SIG-M5 treated with dmso at 0.1 percent for 504 hours (cell line): ENCODE data around the gene ZFP64.
"Not testable (repeated sequence)": the region's sequence is repeated elsewhere in the genome, so short reads cannot be mapped to it uniquely, and the experiment has no call there.

Experiments used
- DNase-seq: peaks from one replicate; lab custom pipeline; 2025; ENCODE audit not compliant: unreplicated experiment; lab: John Stamatoyannopoulos, UW

The ZFP64 gene

GRCh38 chr20:52204136-52204535, 12.6 kb upstream of the ZFP64 start:
- no peak for DNase-seq

GRCh38 chr20:52201395-52201794, 9.8 kb upstream of the ZFP64 start:
- DNase-seq = no peak

GRCh38 chr20:52200870-52201269, 9.3 kb upstream of the ZFP64 start:
- DNase-seq = no peak

- DNase-seq = no peak
Measured at GRCh38 chr20:52196845-52197244, 5.3 kb upstream of the ZFP64 start.

GRCh38 chr20:52193886-52194545, 2.4 kb upstream of the ZFP64 start:
- no peak for DNase-seq

- DNase-seq = no peak
Measured at GRCh38 chr20:52193133-52193532, 1.6 kb upstream of the ZFP64 start.

- not testable (repeated sequence) for DNase-seq
Measured at GRCh38 chr20:52192719-52193007, 1.1 kb upstream of the ZFP64 start.

- DNase-seq = peak; percentile 51
Measured at GRCh38 chr20:52191916-52192718, 538 bp upstream of the ZFP64 start.

GRCh38 chr20:52190437-52191131, 995 bp downstream of the ZFP64 start:
- DNase-seq = peak; percentile 40

- no peak for DNase-seq
Measured at GRCh38 chr20:52181766-52182165, 9.8 kb downstream of the ZFP64 start.

GRCh38 chr20:52180180-52180840, 11.3 kb downstream of the ZFP64 start:
- DNase-seq = no peak

- DNase-seq = no peak
Measured at GRCh38 chr20:52179331-52180179, 12.0 kb downstream of the ZFP64 start.

- no peak for DNase-seq
Measured at GRCh38 chr20:52178691-52179090, 12.9 kb downstream of the ZFP64 start.

- DNase-seq = no peak
Measured at GRCh38 chr20:52175840-52176239, 15.7 kb downstream of the ZFP64 start.

GRCh38 chr20:52172392-52173047, 19.1 kb downstream of the ZFP64 start:
- DNase-seq = no peak

- DNase-seq = no peak
Measured at GRCh38 chr20:52171025-52171424, 20.6 kb downstream of the ZFP64 start.

- DNase-seq = no peak
Measured at GRCh38 chr20:52168116-52168515, 23.5 kb downstream of the ZFP64 start.

GRCh38 chr20:52167232-52167840, 24.2 kb downstream of the ZFP64 start:
- DNase-seq = no peak

- no peak for DNase-seq
Measured at GRCh38 chr20:52166150-52166549, 25.4 kb downstream of the ZFP64 start.
